H1 (cell line): ENCODE measurements around the gene WDR33. TPM values are rescaled to one million over a fixed set of nuclear protein-coding genes. Genes with fewer than 3 reads are reported as not detected.

ENCODE experiments used
- CTCF ChIA-PET: fragments of 300-600 bp; sonication (Branson Sonifier 250); formaldehyde crosslinking; loops from one replicate; lab custom pipeline; 2021; ENCODE audit not compliant: partially characterized antibody; lab: Charles Lee
- POLR2A ChIA-PET: fragments of 300-600 bp; sonication (Branson Sonifier 250); formaldehyde crosslinking; loops from one replicate; lab custom pipeline; 2021; ENCODE audit warnings: inconsistent platforms; ENCODE audit not compliant: partially characterized antibody; lab: Charles Lee
- DNase-seq, 2 experiments: peaks; one replicate each; pipeline versions ENCODE4 v3.0.0 to v3.0.0-alpha.2; 2010 to 2022; ENCODE audit warnings: low spot score in 2 of 2, low read depth in 1 of 2, mixed read lengths in 1 of 2
- FAIRE-seq: peaks from 2 replicates; lab custom pipeline; 2011; peaks lifted over from hg19 to GRCh38; lab: Jason Lieb, UNC
- H2AFZ ChIP-seq: 2 replicates; pipeline ENCODE4 v1.8.1; 2012; ENCODE audit warnings: low read length, inconsistent platforms
- H2AK5ac ChIP-seq: 2 replicates; pipeline ENCODE4 v1.6.1; 2013; ENCODE audit warnings: low read depth, low read length
- H2BK120ac ChIP-seq: replicated peaks from 2 replicates; pipeline ENCODE3; 2013; ENCODE audit warnings: low read depth, low read length, inconsistent platforms
- H2BK12ac ChIP-seq: 2 replicates; pipeline ENCODE4 v1.6.1; 2013; ENCODE audit warnings: low read depth, low read length
- H2BK15ac ChIP-seq: 2 replicates; pipeline ENCODE4 v1.6.1; 2013; ENCODE audit warnings: low read length
- H2BK20ac ChIP-seq: 2 replicates; pipeline ENCODE4 v1.6.1; 2013; ENCODE audit warnings: low read length
- H2BK5ac ChIP-seq: 2 replicates; pipeline ENCODE4 v1.6.1; 2013; ENCODE audit warnings: low read depth, low read length
- H3K14ac ChIP-seq: 2 replicates; pipeline ENCODE4 v1.6.1; 2013; ENCODE audit warnings: inconsistent platforms; ENCODE audit not compliant: insufficient read length
- H3K18ac ChIP-seq: 2 replicates; pipeline ENCODE4 v1.6.1; 2013; ENCODE audit warnings: low read length; ENCODE audit errors: extremely low read depth
- H3K23ac ChIP-seq: 2 replicates; pipeline ENCODE4 v1.6.1; 2013; ENCODE audit warnings: inconsistent platforms; ENCODE audit not compliant: insufficient read length
- H3K23me2 ChIP-seq: 2 replicates; pipeline ENCODE4 v1.6.1; 2013; ENCODE audit warnings: low read depth, low read length
- H3K27ac ChIP-seq: 2 replicates; pipeline ENCODE4 v1.6.1; 2011; ENCODE audit warnings: low read depth, low read length, inconsistent platforms
- H3K27me3 ChIP-seq, 4 experiments: replicated peaks in 1 of 4; 1 replicate in 1 of 4; 2 replicates in 3 of 4; pipeline versions ENCODE4 v1.6.1 to v1.8.1; 2011 to 2013; ENCODE audit warnings: low read length in 3 of 4, mild to moderate bottlenecking in 3 of 4, inconsistent platforms in 2 of 4, mixed read lengths in 2 of 4, moderate library complexity in 1 of 4; ENCODE audit not compliant: control insufficient read depth in 3 of 4, insufficient read depth in 3 of 4; ENCODE audit errors: extremely low read depth in 1 of 4
- H3K36me3 ChIP-seq, 4 experiments: 2 replicates each; pipeline versions ENCODE4 v1.6.1 to v1.8.1; 2011 to 2013; ENCODE audit warnings: mild to moderate bottlenecking in 4 of 4, low read length in 3 of 4, moderate library complexity in 2 of 4, control low read depth in 1 of 4, inconsistent platforms in 1 of 4; ENCODE audit not compliant: insufficient read depth in 4 of 4, control insufficient read depth in 2 of 4
- H3K4ac ChIP-seq: replicated peaks from 2 replicates; pipeline ENCODE3; 2013; ENCODE audit warnings: low read length, low read depth, mixed read lengths, inconsistent platforms; ENCODE audit not compliant: insufficient read length
- H3K4me1 ChIP-seq, 4 experiments: replicated peaks in 1 of 4; 1 replicate in 1 of 4; 2 replicates in 3 of 4; pipeline versions ENCODE4 v1.6.1 to v1.8.1; 2011 to 2013; ENCODE audit warnings: low read length in 3 of 4, inconsistent platforms in 2 of 4, mixed read lengths in 1 of 4; ENCODE audit not compliant: insufficient read depth in 4 of 4, control insufficient read depth in 3 of 4
- H3K4me2 ChIP-seq, 2 experiments: 2 replicates each; pipeline versions ENCODE4 v1.6.1 to v1.8.1; 2011 to 2013; ENCODE audit warnings: low read depth in 2 of 2, low read length in 2 of 2, control low read depth in 1 of 2, inconsistent platforms in 1 of 2, mild to moderate bottlenecking in 1 of 2; ENCODE audit not compliant: insufficient read depth in 1 of 2
- H3K4me3 ChIP-seq, 4 experiments: fragments of 200-600, 300-600 bp in 1 of 4; sonication (generic), shearing (Covaris generic), sonication (Bioruptor Twin) in 1 of 4; 2 replicates each; pipeline versions ENCODE4 v1.5.1 to v1.8.1; 2011 to 2016; ENCODE audit warnings: low read length in 4 of 4, low read depth in 3 of 4, control low read depth in 2 of 4, inconsistent platforms in 2 of 4, mild to moderate bottlenecking in 2 of 4, mixed read lengths in 1 of 4, moderate library complexity in 1 of 4; ENCODE audit not compliant: insufficient read depth in 2 of 4; ENCODE audit errors: extremely low read depth in 1 of 4
- H3K56ac ChIP-seq: replicated peaks from 2 replicates; pipeline ENCODE3; 2013; ENCODE audit warnings: low read depth, mild to moderate bottlenecking, mixed read lengths, low read length, inconsistent platforms; ENCODE audit not compliant: insufficient read length
- H3K79me1 ChIP-seq: 2 replicates; pipeline ENCODE4 v1.6.1; 2013; ENCODE audit warnings: low read depth, low read length, control low read depth
- H3K79me2 ChIP-seq, 2 experiments: 2 replicates each; pipeline versions ENCODE4 v1.6.1 to v1.8.1; 2012 to 2013; ENCODE audit warnings: low read length in 2 of 2, mild to moderate bottlenecking in 2 of 2, inconsistent platforms in 1 of 2; ENCODE audit not compliant: insufficient read depth in 2 of 2, control insufficient read depth in 1 of 2
- H3K9ac ChIP-seq, 4 experiments: replicated peaks in 1 of 4; 1 replicate in 1 of 4; 2 replicates in 3 of 4; pipeline versions ENCODE4 v1.6.1 to v1.8.1; 2011 to 2013; ENCODE audit warnings: low read depth in 3 of 4, low read length in 3 of 4, control low read depth in 2 of 4, mild to moderate bottlenecking in 2 of 4, moderate library complexity in 2 of 4, inconsistent platforms in 1 of 4; ENCODE audit errors: extremely low read depth in 1 of 4
- H3K9me3 ChIP-seq, 2 experiments: 2 replicates each; pipeline versions ENCODE4 v1.6.1 to v1.8.1; 2012 to 2013; ENCODE audit warnings: mild to moderate bottlenecking in 2 of 2, moderate library complexity in 2 of 2, control low read depth in 1 of 2, inconsistent platforms in 1 of 2, low read depth in 1 of 2, low read length in 1 of 2, mixed read lengths in 1 of 2; ENCODE audit not compliant: insufficient read depth in 2 of 2
- H4K20me1 ChIP-seq, 2 experiments: replicated peaks in 1 of 2; 2 replicates each; pipeline versions ENCODE3 to v1.8.1; 2011 to 2013; ENCODE audit warnings: inconsistent platforms in 2 of 2, low read length in 2 of 2, mild to moderate bottlenecking in 1 of 2; ENCODE audit not compliant: insufficient read depth in 2 of 2, control insufficient read depth in 1 of 2
- H4K5ac ChIP-seq: 2 replicates; pipeline ENCODE4 v1.6.1; 2013; ENCODE audit warnings: low read length, low read depth, mixed read lengths, inconsistent platforms; ENCODE audit not compliant: insufficient read length
- H4K8ac ChIP-seq: 2 replicates; pipeline ENCODE4 v1.8.0; 2013; ENCODE audit warnings: mild to moderate bottlenecking, moderate library complexity, low read length, inconsistent platforms; ENCODE audit not compliant: insufficient read depth; ENCODE audit errors: extremely low read depth
- H4K91ac ChIP-seq: replicated peaks from 2 replicates; pipeline ENCODE3; 2013; ENCODE audit warnings: low read length, mixed read lengths, inconsistent platforms; ENCODE audit not compliant: insufficient read length
- EZH2 ChIP-seq: fragments of 200-600 bp; sonication (generic); IDR thresholded peaks from 2 replicates; pipeline ENCODE4 v1.7.1; 2012; ENCODE audit warnings: low read depth, mild to moderate bottlenecking, moderate library complexity, low read length, inconsistent platforms; ENCODE audit not compliant: severe bottlenecking
- GABPA ChIP-seq: IDR thresholded peaks from 2 replicates; pipeline ENCODE4 v1.6.1; 2011; ENCODE audit warnings: mild to moderate bottlenecking, low read length, moderate library complexity, borderline replicate concordance; ENCODE audit not compliant: insufficient read depth
- GTF2F1 ChIP-seq: IDR thresholded peaks from 2 replicates; pipeline ENCODE4 v1.6.1; 2012; ENCODE audit warnings: low read depth, low read length, improper control_type of control experiment, borderline replicate concordance
- HDAC6 ChIP-seq: IDR thresholded peaks from one replicate; pipeline ENCODE4 v1.7.1; 2012; ENCODE audit warnings: low read depth, mild to moderate bottlenecking, inconsistent platforms, low read length, moderate library complexity
- KDM1A ChIP-seq: fragments of 200-600, 300-600 bp; sonication (generic); IDR thresholded peaks from 2 replicates; pipeline ENCODE4 v1.7.1; 2016; ENCODE audit warnings: mild to moderate bottlenecking, low read length, borderline replicate concordance
- KDM4A ChIP-seq: IDR thresholded peaks from one replicate; pipeline ENCODE4 v1.7.1; 2012; ENCODE audit warnings: low read depth, mild to moderate bottlenecking, moderate library complexity, low read length, inconsistent platforms; ENCODE audit not compliant: severe bottlenecking
- POLR2AphosphoS5 ChIP-seq: IDR thresholded peaks from 2 replicates; pipeline ENCODE4 v1.6.1; 2011; ENCODE audit warnings: low read depth, low read length
- RFX5 ChIP-seq: IDR thresholded peaks from 2 replicates; pipeline ENCODE4 v1.6.1; 2011; ENCODE audit warnings: low read depth, low read length, improper control_type of control experiment, borderline replicate concordance
- SP2 ChIP-seq: IDR thresholded peaks from 2 replicates; pipeline ENCODE4 v1.6.1; 2012; ENCODE audit warnings: mild to moderate bottlenecking, low read length, inconsistent platforms
- SRF ChIP-seq: IDR thresholded peaks from 2 replicates; pipeline ENCODE4 v1.6.1; 2011; ENCODE audit warnings: mild to moderate bottlenecking, low read depth, low read length, moderate library complexity
- TAF1 ChIP-seq: IDR thresholded peaks from 2 replicates; pipeline ENCODE4 v1.6.1; 2011; ENCODE audit warnings: mild to moderate bottlenecking, low read depth, low read length
- TBP ChIP-seq: IDR thresholded peaks from 2 replicates; pipeline ENCODE4 v1.6.1; 2011; ENCODE audit warnings: low read depth, low read length, improper control_type of control experiment
- TEAD4 ChIP-seq: IDR thresholded peaks from 2 replicates; pipeline ENCODE4 v1.6.1; 2012; ENCODE audit warnings: low read depth, low read length, inconsistent platforms, mixed read lengths
- WGBS, 2 experiments: shearing (Covaris generic) in 1 of 2; methylation state at CpG; one replicate each; pipeline versions ENCODE4 v1.1.6 to v1.1.7; 2013 to 2015; ENCODE audit warnings: low lambda C conversion rate in 2 of 2, mixed read lengths in 2 of 2, inconsistent platforms in 1 of 2, low coverage in 1 of 2, missing lambda C conversion rate in 1 of 2; ENCODE audit not compliant: insufficient replicate concordance in 2 of 2, insufficient coverage in 1 of 2, insufficient read length in 1 of 2; ENCODE audit errors: extremely low coverage in 1 of 2, missing lambda C conversion rate in 1 of 2; 5-methylcytosine and 5-hydroxymethylcytosine counted together
- polyA plus RNA-seq, 7 experiments: library from polyadenylated mRNA; depleted of rRNA in 3 of 7; stranded (reverse) in 5 of 7; unstranded in 2 of 7; fragments of >200 nt in 5 of 7; fragments of 200-250 nt in 2 of 7; gene quantifications; 1 replicate in 5 of 7; 2 replicates in 1 of 7; 4 replicates in 1 of 7; pipeline versions ENCODE4 v1.2.1 to v1.2.3, GENCODE V29; 2011 to 2013; ENCODE audit warnings: missing spikeins in 2 of 7, mixed read lengths in 2 of 7
- total RNA-seq: library from RNA; stranded (reverse); fragmentation: NEBNext Ultra II Directional; extraction: Animal tissue kit (Norgen Biotek cat#: 25700); gene quantifications from 2 replicates; pipeline ENCODE4 v1.2.1, GENCODE V29; 2021
- TF ChIP-seq, protein P1 (sequence below): IDR thresholded peaks from 2 replicates; pipeline ENCODE4 v1.6.1; 2012; ENCODE audit warnings: inconsistent platforms

Gene WDR33
- total and polyA plus RNA-seq, 2 of the 8 experiments (the other 6 are each of a cell fraction or from before 2014, with no cell fraction given): 18.1 to 82.7 TPM

DNA sequence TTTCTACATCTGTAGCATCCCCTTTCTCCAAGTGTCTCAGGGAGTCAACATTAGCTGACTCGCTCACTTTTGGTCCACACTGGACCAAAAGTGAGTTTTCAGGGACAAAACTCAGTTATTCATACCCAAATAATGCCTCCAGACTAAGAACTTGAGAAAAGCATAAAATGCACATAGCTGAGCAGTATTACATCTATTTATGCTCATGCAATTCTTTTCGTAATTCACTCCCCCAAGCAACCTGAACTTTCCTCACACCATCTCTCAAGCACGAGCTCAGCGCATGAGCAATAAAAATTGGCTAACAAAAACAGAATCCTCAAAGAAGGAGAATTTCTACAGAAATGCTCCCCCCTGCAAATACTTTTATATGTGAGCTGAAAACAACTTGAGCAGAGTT, 92.7 kb downstream of the WDR33 start:
- no peak overlapping the region for H3K27ac ChIP-seq
- H4K20me1 ChIP-seq: peaks cover 0 to 4% of the 10 kb centered on the region in 2 experiments
- no peak overlapping the region for H2BK12ac ChIP-seq
- FAIRE-seq (no peak), DNase-seq (no peak)
- no peak overlapping the region for H4K91ac ChIP-seq
- H3K9me3 ChIP-seq: no peaks in the 10 kb centered on the region
- no peak overlapping the region for H2BK120ac ChIP-seq
- H4K5ac ChIP-seq: no peak overlapping the region
- H3K27me3 ChIP-seq: no peaks in the 10 kb centered on the region
- no peak overlapping the region for H3K14ac ChIP-seq
- ChIA-PET POLR2A (interaction anchor here (1.0 to 1.2 kb wide), 2 partner anchors 16 to 24 kb away, joined by 3 read pairs; no protein-coding TSS in a partner anchor), CTCF (interaction anchor here (1.0 kb wide), 1 partner anchor 78 kb away, joined by 3 read pairs; no protein-coding TSS in a partner anchor)
- no peaks in the 10 kb centered on the region for H3K4me1 ChIP-seq
- no peak overlapping the region for H2BK20ac ChIP-seq
- no peak overlapping the region for H2BK15ac ChIP-seq
- H3K4ac ChIP-seq: no peak overlapping the region
- no peak overlapping the region for H3K4me2 ChIP-seq
- peaks cover 24 to 82% (median 51%) of the 10 kb centered on the region in 4 experiments for H3K36me3 ChIP-seq
- WGBS, 2 experiments: 91% methylated on average over 4 of the region's 4 CpGs; no CpG with 5 or more reads in 1 of the 2 experiments
- no peak overlapping the region for H3K23ac ChIP-seq
- no peak overlapping the region for H3K56ac ChIP-seq
- no peaks in the 10 kb centered on the region for H3K79me1 ChIP-seq
- H2AK5ac ChIP-seq: no peak overlapping the region
- H3K9ac ChIP-seq: no peak overlapping the region
- H3K79me2 ChIP-seq: no peaks in the 10 kb centered on the region; a peak in 1 of 4 replicates
- H2BK5ac ChIP-seq: no peak overlapping the region
- no peaks in the 10 kb centered on the region for H3K23me2 ChIP-seq
- no peak overlapping the region for H2AFZ ChIP-seq
- no peak overlapping the region for H3K4me3 ChIP-seq
- no peak overlapping the region for H3K18ac ChIP-seq
- H4K8ac ChIP-seq: no peak overlapping the region
- TF ChIP-seq EZH2 (no peak), SP2 (no peak), TEAD4 (no peak), GTF2F1 (no peak), KDM4A (no peak), GABPA (no peak), KDM1A (no peak), TAF1 (no peak), TBP (no peak), POLR2AphosphoS5 (no peak), SRF (no peak), HDAC6 (no peak), RFX5 (no peak)
- TF ChIP-seq, protein P1, sequence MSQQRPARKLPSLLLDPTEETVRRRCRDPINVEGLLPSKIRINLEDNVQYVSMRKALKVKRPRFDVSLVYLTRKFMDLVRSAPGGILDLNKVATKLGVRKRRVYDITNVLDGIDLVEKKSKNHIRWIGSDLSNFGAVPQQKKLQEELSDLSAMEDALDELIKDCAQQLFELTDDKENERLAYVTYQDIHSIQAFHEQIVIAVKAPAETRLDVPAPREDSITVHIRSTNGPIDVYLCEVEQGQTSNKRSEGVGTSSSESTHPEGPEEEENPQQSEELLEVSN: no peak
